NB4 (cell line): ENCODE measurements around the gene MAGI2.

Experiments
- CTCF ChIP-seq: IDR thresholded peaks from one replicate; pipeline ENCODE4 v1.5.1; 2012; ENCODE audit warnings: low read depth, low read length
- POLR2A ChIP-seq: IDR thresholded peaks from 2 replicates; pipeline ENCODE4 v1.6.1; 2011; ENCODE audit warnings: mild to moderate bottlenecking; ENCODE audit not compliant: insufficient read length; ENCODE audit errors: extremely low read depth

DNA sequence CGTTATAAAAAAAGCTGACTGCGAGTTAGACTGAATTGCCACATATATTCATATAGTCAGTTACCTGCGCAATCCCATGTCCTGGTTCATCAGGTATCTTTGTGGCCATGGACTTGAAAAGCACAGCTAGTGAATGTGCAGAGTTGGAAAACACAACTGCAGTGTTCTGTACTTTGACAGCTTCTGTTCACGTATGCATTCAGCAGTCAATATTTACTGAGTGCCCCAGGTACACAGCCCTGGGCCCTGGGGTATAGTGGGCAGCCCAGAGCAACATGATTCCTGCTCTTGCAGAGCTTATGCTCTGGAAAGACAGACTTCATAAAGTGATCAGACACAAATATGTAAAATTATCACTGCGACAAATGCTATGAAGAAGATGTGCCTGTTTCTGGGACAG, 1341.0 kb downstream of the MAGI2 start:
- TF ChIP-seq POLR2A: no peak
- no peak for TF ChIP-seq CTCF
